ENCODE measurements around the gene MACROD2.

The MACROD2 gene

GRCh38 chr20:15862178-15862577, 1866.9 kb downstream of the MACROD2 start:
- DNase-seq = no peak

GRCh38 chr20:15863735-15864134, 1868.4 kb downstream of the MACROD2 start:
- DNase-seq = no peak

GRCh38 chr20:15865553-15865952, 1870.2 kb downstream of the MACROD2 start:
- DNase-seq = no peak

GRCh38 chr20:15866916-15867730, 1871.8 kb downstream of the MACROD2 start:
- no peak for DNase-seq

GRCh38 chr20:15867899-15868298, 1872.6 kb downstream of the MACROD2 start:
- no peak for DNase-seq

- DNase-seq = no peak
Measured at GRCh38 chr20:15875446-15875845, 1880.1 kb downstream of the MACROD2 start.

- no peak for DNase-seq
Measured at GRCh38 chr20:15882553-15882952, 1887.2 kb downstream of the MACROD2 start.

- DNase-seq = no peak
Measured at GRCh38 chr20:15886250-15886649, 1890.9 kb downstream of the MACROD2 start.

- DNase-seq = no peak
Measured at GRCh38 chr20:15887387-15887786, 1892.1 kb downstream of the MACROD2 start.

- no peak for DNase-seq
Measured at GRCh38 chr20:15889061-15889460, 1893.7 kb downstream of the MACROD2 start.

- DNase-seq = no peak
Measured at GRCh38 chr20:15889514-15890256, 1894.4 kb downstream of the MACROD2 start.

GRCh38 chr20:15890407-15890982, 1895.2 kb downstream of the MACROD2 start:
- no peak for DNase-seq

- no peak for DNase-seq
Measured at GRCh38 chr20:15895126-15895525, 1899.8 kb downstream of the MACROD2 start.

GRCh38 chr20:15895560-15896084, 1900.3 kb downstream of the MACROD2 start:
- DNase-seq = no peak

GRCh38 chr20:15899967-15900366, 1904.7 kb downstream of the MACROD2 start:
- no peak for DNase-seq

GRCh38 chr20:15900443-15900842, 1905.1 kb downstream of the MACROD2 start:
- no peak for DNase-seq

GRCh38 chr20:15902493-15902892, 1907.2 kb downstream of the MACROD2 start:
- no peak for DNase-seq

- DNase-seq = no peak
Measured at GRCh38 chr20:15905661-15906060, 1910.3 kb downstream of the MACROD2 start.

GRCh38 chr20:15909995-15910394, 1914.7 kb downstream of the MACROD2 start:
- no peak for DNase-seq

GRCh38 chr20:15911581-15911980, 1916.3 kb downstream of the MACROD2 start:
- DNase-seq = no peak

- DNase-seq = no peak
Measured at GRCh38 chr20:15913391-15914025, 1918.2 kb downstream of the MACROD2 start.

GRCh38 chr20:15916623-15917022, 1921.3 kb downstream of the MACROD2 start:
- no peak for DNase-seq

GRCh38 chr20:15917283-15917682, 1922.0 kb downstream of the MACROD2 start:
- no peak for DNase-seq
